Epithelial cell of esophagus (primary cell): ENCODE results near the gene FBXO3.

Source experiments
- DNase-seq: peaks from one replicate; pipeline ENCODE4 v3.0.0; 2010; ENCODE audit warnings: low read depth
- H3K4me3 ChIP-seq: 2 replicates; pipeline ENCODE4 v1.5.1; 2011; ENCODE audit warnings: mild to moderate bottlenecking, low read length, control low read depth
- CTCF ChIP-seq: IDR thresholded peaks from 2 replicates; pipeline ENCODE4 v1.5.1; 2011; ENCODE audit warnings: low read depth, mild to moderate bottlenecking, low read length, control low read depth, inconsistent platforms; ENCODE audit not compliant: insufficient read depth; ENCODE audit errors: missing control alignments

FBXO3 gene

GRCh38 chr11:33725496-33725895 is 48.8 kb downstream of the FBXO3 start:
- no peak for TF ChIP-seq CTCF
- peak; percentile 42 for DNase-seq
- no peak overlapping the region for H3K4me3 ChIP-seq

GRCh38 chr11:33724644-33725035 is 49.7 kb downstream of the FBXO3 start:
- no peak for TF ChIP-seq CTCF
- no peak for DNase-seq
- no peak overlapping the region for H3K4me3 ChIP-seq

- TF ChIP-seq CTCF = no peak
- peak; percentile 86 for DNase-seq
These were observed 51.0 kb downstream of the FBXO3 start for GRCh38 chr11:33723238-33723881.

GRCh38 chr11:33722590-33723234 is 51.6 kb downstream of the FBXO3 start:
- DNase-seq = peak; percentile 64
- H3K4me3 ChIP-seq = no peak overlapping the region
- no peak for TF ChIP-seq CTCF

More at GRCh38 chr11:33723238-33723881, 51.0 kb downstream of the FBXO3 start:
- no peak overlapping the region for H3K4me3 ChIP-seq

- TF ChIP-seq CTCF = no peak
- no peak overlapping the region for H3K4me3 ChIP-seq
- no peak for DNase-seq
These were observed 52.3 kb downstream of the FBXO3 start for GRCh38 chr11:33721984-33722383.

- H3K4me3 ChIP-seq = no peak overlapping the region
- TF ChIP-seq CTCF = no peak
- DNase-seq = peak; percentile 44
These were observed 52.9 kb downstream of the FBXO3 start for GRCh38 chr11:33721426-33721825.

GRCh38 chr11:33719587-33719986 is 54.7 kb downstream of the FBXO3 start:
- H3K4me3 ChIP-seq = no peak overlapping the region
- DNase-seq = peak; percentile 51
- TF ChIP-seq CTCF = no peak
